IMR-90 (cell line): ENCODE measurements around the gene VPS72. TPM values are rescaled to one million over a fixed set of nuclear protein-coding genes. Genes with fewer than 3 reads are reported as not detected.

ENCODE experiments used
- ATAC-seq: fragments of 200-7000 bp; cut with Tn5 transposase; 2 replicates; pipeline ENCODE4 v1.9.1; 2020; ENCODE audit warnings: low read depth, mild to moderate bottlenecking, moderate library complexity
- BruUV-seq: library from RNA; stranded (reverse); fragments of 400-500 nt; replicated peaks from 2 replicates; lab custom pipeline; 2021; lab: Mats Ljungman, UMichigan
- CTCF ChIA-PET: fragments of 300-600 bp; formaldehyde crosslinking; extraction: SDS; loops from one replicate; lab custom pipeline; 2021; ENCODE audit warnings: antibody characterized with exemption; lab: Yijun Ruan, JAX
- POLR2A ChIA-PET: fragments of 300-600 bp; sonication (Branson Sonifier 250); formaldehyde crosslinking; loops from one replicate; lab custom pipeline; 2022; ENCODE audit warnings: antibody characterized with exemption; ENCODE audit not compliant: unreplicated experiment; lab: Charles Lee
- DNase-seq: peaks from one replicate; pipeline ENCODE4 v3.0.0; 2013
- H2AFZ ChIP-seq: replicated peaks from 2 replicates; pipeline ENCODE3; 2013; ENCODE audit warnings: low read length, mild to moderate bottlenecking; ENCODE audit not compliant: poor library complexity
- H2AK5ac ChIP-seq: 2 replicates; pipeline ENCODE4 v1.6.1; 2013; ENCODE audit warnings: low read depth, low read length, inconsistent platforms
- H2AK9ac ChIP-seq: replicated peaks from 2 replicates; pipeline ENCODE3; 2013; ENCODE audit warnings: mild to moderate bottlenecking, low read depth, low read length, moderate library complexity; ENCODE audit not compliant: poor library complexity
- H2BK120ac ChIP-seq: 2 replicates; pipeline ENCODE4 v1.6.1; 2013; ENCODE audit warnings: low read depth, low read length, inconsistent platforms
- H2BK15ac ChIP-seq: 3 replicates; pipeline ENCODE4 v1.6.1; 2013; ENCODE audit warnings: low read depth, low read length, inconsistent platforms
- H2BK20ac ChIP-seq: 2 replicates; pipeline ENCODE4 v1.6.1; 2013; ENCODE audit warnings: low read depth, mild to moderate bottlenecking, inconsistent platforms, low read length, moderate library complexity
- H2BK5ac ChIP-seq: 2 replicates; pipeline ENCODE4 v1.6.1; 2013; ENCODE audit warnings: mild to moderate bottlenecking, low read depth, low read length, inconsistent platforms; ENCODE audit not compliant: poor library complexity, severe bottlenecking
- H3K14ac ChIP-seq: replicated peaks from 2 replicates; pipeline ENCODE4 v1.6.1; 2013; ENCODE audit warnings: low read depth, low read length, inconsistent platforms
- H3K18ac ChIP-seq: 2 replicates; pipeline ENCODE4 v1.6.1; 2013; ENCODE audit warnings: low read depth, low read length, control low read depth
- H3K23ac ChIP-seq: 2 replicates; pipeline ENCODE4 v1.6.1; 2013; ENCODE audit warnings: low read depth, low read length, inconsistent platforms
- H3K27ac ChIP-seq: 2 replicates; pipeline ENCODE4 v1.5.1; 2013; ENCODE audit warnings: mild to moderate bottlenecking, control low read depth, low read length; ENCODE audit not compliant: insufficient read depth
- H3K27me3 ChIP-seq: 2 replicates; pipeline ENCODE4 v1.6.1; 2013; ENCODE audit warnings: low read length; ENCODE audit not compliant: control insufficient read depth, insufficient read depth
- H3K36me3 ChIP-seq: 2 replicates; pipeline ENCODE4 v1.6.1; 2013; ENCODE audit warnings: low read length, mixed read lengths; ENCODE audit not compliant: control insufficient read depth, insufficient read depth
- H3K4ac ChIP-seq: 2 replicates; pipeline ENCODE4 v1.6.1; 2013; ENCODE audit warnings: low read depth, low read length, inconsistent platforms
- H3K4me1 ChIP-seq: 2 replicates; pipeline ENCODE4 v1.6.1; 2013; ENCODE audit warnings: low read length, mixed read lengths; ENCODE audit not compliant: control insufficient read depth, insufficient read depth
- H3K4me2 ChIP-seq: 2 replicates; pipeline ENCODE4 v1.6.1; 2013; ENCODE audit warnings: low read depth, mild to moderate bottlenecking, control low read depth, low read length, moderate library complexity
- H3K4me3 ChIP-seq: 2 replicates; pipeline ENCODE4 v1.5.1; 2013; ENCODE audit warnings: low read depth, mild to moderate bottlenecking, control low read depth, low read length, moderate library complexity; ENCODE audit not compliant: insufficient read depth
- H3K56ac ChIP-seq: 2 replicates; pipeline ENCODE4 v1.6.1; 2013; ENCODE audit warnings: low read length, inconsistent platforms; ENCODE audit not compliant: insufficient read depth; ENCODE audit errors: extremely low read depth
- H3K79me1 ChIP-seq, 2 experiments: 2 replicates each; pipeline ENCODE4 v1.6.1; 2013; ENCODE audit warnings: low read length in 2 of 2, inconsistent platforms in 1 of 2, low read depth in 1 of 2
- H3K9ac ChIP-seq: 2 replicates; pipeline ENCODE4 v1.6.1; 2013; ENCODE audit warnings: low read depth, low read length, control low read depth
- H3K9me1 ChIP-seq: 2 replicates; pipeline ENCODE4 v1.6.1; 2013; ENCODE audit warnings: low read length, inconsistent platforms; ENCODE audit not compliant: insufficient read depth
- H3K9me3 ChIP-seq: 2 replicates; pipeline ENCODE4 v1.6.1; 2013; ENCODE audit warnings: low read length; ENCODE audit not compliant: control insufficient read depth, insufficient read depth
- H4K20me1 ChIP-seq: 2 replicates; pipeline ENCODE4 v1.6.1; 2013; ENCODE audit warnings: low read length, inconsistent platforms; ENCODE audit not compliant: insufficient read depth
- H4K5ac ChIP-seq: 2 replicates; pipeline ENCODE4 v1.6.1; 2013; ENCODE audit warnings: mild to moderate bottlenecking, low read depth, low read length, control low read depth
- H4K8ac ChIP-seq, 2 experiments: 2 replicates each; pipeline ENCODE4 v1.6.1; 2013; ENCODE audit warnings: low read depth in 2 of 2, low read length in 2 of 2, control low read depth in 1 of 2, inconsistent platforms in 1 of 2
- H4K91ac ChIP-seq: 2 replicates; pipeline ENCODE4 v1.6.1; 2013; ENCODE audit warnings: low read depth, low read length, inconsistent platforms; ENCODE audit not compliant: insufficient read depth
- BHLHE40 ChIP-seq: fragments of 150-350 bp; IDR thresholded peaks from 2 replicates; pipeline ENCODE4 v1.6.1; 2016; ENCODE audit warnings: mild to moderate bottlenecking, low read depth, low read length
- FOS ChIP-seq: fragments of 150-350 bp; IDR thresholded peaks from 2 replicates; pipeline ENCODE4 v1.6.1; 2016; ENCODE audit warnings: low read depth, low read length
- MXI1 ChIP-seq: IDR thresholded peaks from 2 replicates; pipeline ENCODE4 v1.6.1; 2012; ENCODE audit warnings: low read depth, mild to moderate bottlenecking, low read length, moderate library complexity, borderline replicate concordance
- NFE2L2 ChIP-seq: fragments of 150-350 bp; IDR thresholded peaks from 2 replicates; pipeline ENCODE4 v1.6.1; 2016; ENCODE audit warnings: low read depth, mild to moderate bottlenecking, low read length
- POLR2A ChIP-seq: IDR thresholded peaks from 2 replicates; pipeline ENCODE4 v1.6.1; 2012; ENCODE audit warnings: mild to moderate bottlenecking, low read depth, low read length
- RCOR1 ChIP-seq: IDR thresholded peaks from 2 replicates; pipeline ENCODE4 v1.6.1; 2012; ENCODE audit warnings: mild to moderate bottlenecking, low read length, improper control_type of control experiment; ENCODE audit not compliant: insufficient replicate concordance
- RFX5 ChIP-seq: IDR thresholded peaks from 2 replicates; pipeline ENCODE4 v1.8.0; 2012; ENCODE audit warnings: low read depth, mild to moderate bottlenecking, low read length, moderate library complexity
- WGBS, 2 experiments: methylation state at CpG; one replicate each; pipeline versions ENCODE4 v1.1.5 to v1.1.7; 2013; ENCODE audit warnings: missing lambda C conversion rate in 2 of 2; ENCODE audit not compliant: insufficient read length in 1 of 2; ENCODE audit errors: extremely low coverage in 2 of 2; 5-methylcytosine and 5-hydroxymethylcytosine counted together
- dilution Hi-C: fragments of 300-500 bp; cut with HindIII; formaldehyde crosslinking; loops from one replicate; pipeline ENCODE4 v1.14.3; 2018; ENCODE audit warnings: low sequenced_read_pairs; ENCODE audit not compliant: unreplicated experiment
- in situ Hi-C: fragments of 300-500 bp; cut with MboI; formaldehyde crosslinking; loops from 3 replicates; pipeline ENCODE4 v1.14.3; 2019; ENCODE audit warnings: low sequenced_read_pairs, inconsistent platforms, mixed read lengths
- intact Hi-C: fragments of 100-400 bp; cut with micrococcal nuclease; formaldehyde crosslinking; loops from 2 replicates; pipeline ENCODE4 v1.10.0; 2022
- polyA plus RNA-seq, 3 experiments: library from polyadenylated mRNA; depleted of rRNA; stranded (reverse); fragments of >200 nt; gene quantifications; 2 replicates each; pipeline ENCODE4 v1.2.3, GENCODE V29; 2012; ENCODE audit warnings: low replicate concordance in 1 of 3
- total RNA-seq: library from RNA; depleted of rRNA; stranded (reverse); fragments of >200 nt; gene quantifications from 2 replicates; pipeline ENCODE4 v1.2.3, GENCODE V29; 2012
- TF ChIP-seq, protein P1 (sequence below): fragments of 150-350 bp; IDR thresholded peaks from 2 replicates; pipeline ENCODE4 v1.6.1; 2016; ENCODE audit warnings: low read depth, mild to moderate bottlenecking, low read length, moderate library complexity, borderline replicate concordance
- TF ChIP-seq, protein P2 (sequence below): conservative IDR thresholded peaks from 2 replicates; pipeline ENCODE4 v1.5.1; 2012; ENCODE audit warnings: mild to moderate bottlenecking, low read depth, low read length, improper control_type of control experiment

VPS72 gene
- total and polyA plus RNA-seq, 2 of the 4 experiments (the other 2 are of a cell fraction) = 51.3 to 62.3 TPM

DNA sequence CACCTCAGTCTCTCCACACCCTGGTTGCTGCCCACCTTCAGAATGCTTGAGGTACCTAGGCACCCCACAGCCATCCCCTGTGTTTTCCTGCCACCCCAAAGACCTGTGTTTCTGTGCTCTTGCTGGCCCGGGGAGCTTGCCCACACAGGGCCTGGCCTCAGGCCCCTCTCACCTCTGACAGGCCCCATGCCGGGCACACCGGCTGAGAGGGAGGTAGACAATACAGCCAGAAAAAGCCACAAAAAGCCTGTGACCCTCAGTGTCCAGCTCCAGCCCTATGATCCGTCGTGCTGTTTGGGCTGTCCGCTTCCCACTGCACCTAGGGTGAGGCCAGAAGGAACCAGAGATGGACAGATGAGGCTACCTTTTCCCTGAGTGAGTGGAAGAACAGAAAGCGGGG lies 55.0 kb downstream of the VPS72 start:
- CTCF ChIA-PET = interaction anchor here (0.8 kb wide), 1 partner anchor 13 kb away, joined by 3 read pairs; no protein-coding TSS in a partner anchor
- Histone ChIP-seq H3K23ac (no peak overlapping the region), H2BK15ac (no peak overlapping the region), H2AFZ (no peak overlapping the region), H2AK9ac (peak overlapping the region; percentile 19), H3K27ac (no peak overlapping the region), H3K14ac (no peak overlapping the region), H4K8ac (no peak overlapping the region), H2AK5ac (no peak overlapping the region), H3K9me1 (no peaks in the 10 kb centered on the region; the same call in 1 of the 2 replicates), H4K91ac (no peak overlapping the region), H2BK5ac (no peak overlapping the region), H3K79me1 (no peaks in the 10 kb centered on the region), H3K4me2 (no peak overlapping the region), H3K9ac (no peak overlapping the region), H3K9me3 (no peaks in the 10 kb centered on the region), H3K18ac (no peak overlapping the region), H2BK20ac (no peak overlapping the region), H3K4me1 (no peaks in the 10 kb centered on the region), H3K36me3 (peaks cover 11% of the 10 kb centered on the region; the same call in 1 of the 2 replicates), H3K56ac (no peak overlapping the region), H2BK120ac (no peak overlapping the region), H4K5ac (no peak overlapping the region), H3K4me3 (no peak overlapping the region), H4K20me1 (no peaks in the 10 kb centered on the region), H3K4ac (no peak overlapping the region), H3K27me3 (peaks cover 9% of the 10 kb centered on the region)
- ATAC-seq (no peak), DNase-seq (no peak)
- TF ChIP-seq RCOR1 (no peak), POLR2A (no peak), FOS (no peak), MXI1 (no peak), RFX5 (no peak), NFE2L2 (no peak), BHLHE40 (no peak)
- TF ChIP-seq, protein P1, sequence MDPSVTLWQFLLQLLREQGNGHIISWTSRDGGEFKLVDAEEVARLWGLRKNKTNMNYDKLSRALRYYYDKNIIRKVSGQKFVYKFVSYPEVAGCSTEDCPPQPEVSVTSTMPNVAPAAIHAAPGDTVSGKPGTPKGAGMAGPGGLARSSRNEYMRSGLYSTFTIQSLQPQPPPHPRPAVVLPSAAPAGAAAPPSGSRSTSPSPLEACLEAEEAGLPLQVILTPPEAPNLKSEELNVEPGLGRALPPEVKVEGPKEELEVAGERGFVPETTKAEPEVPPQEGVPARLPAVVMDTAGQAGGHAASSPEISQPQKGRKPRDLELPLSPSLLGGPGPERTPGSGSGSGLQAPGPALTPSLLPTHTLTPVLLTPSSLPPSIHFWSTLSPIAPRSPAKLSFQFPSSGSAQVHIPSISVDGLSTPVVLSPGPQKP = no peak
- TF ChIP-seq, protein P2, sequence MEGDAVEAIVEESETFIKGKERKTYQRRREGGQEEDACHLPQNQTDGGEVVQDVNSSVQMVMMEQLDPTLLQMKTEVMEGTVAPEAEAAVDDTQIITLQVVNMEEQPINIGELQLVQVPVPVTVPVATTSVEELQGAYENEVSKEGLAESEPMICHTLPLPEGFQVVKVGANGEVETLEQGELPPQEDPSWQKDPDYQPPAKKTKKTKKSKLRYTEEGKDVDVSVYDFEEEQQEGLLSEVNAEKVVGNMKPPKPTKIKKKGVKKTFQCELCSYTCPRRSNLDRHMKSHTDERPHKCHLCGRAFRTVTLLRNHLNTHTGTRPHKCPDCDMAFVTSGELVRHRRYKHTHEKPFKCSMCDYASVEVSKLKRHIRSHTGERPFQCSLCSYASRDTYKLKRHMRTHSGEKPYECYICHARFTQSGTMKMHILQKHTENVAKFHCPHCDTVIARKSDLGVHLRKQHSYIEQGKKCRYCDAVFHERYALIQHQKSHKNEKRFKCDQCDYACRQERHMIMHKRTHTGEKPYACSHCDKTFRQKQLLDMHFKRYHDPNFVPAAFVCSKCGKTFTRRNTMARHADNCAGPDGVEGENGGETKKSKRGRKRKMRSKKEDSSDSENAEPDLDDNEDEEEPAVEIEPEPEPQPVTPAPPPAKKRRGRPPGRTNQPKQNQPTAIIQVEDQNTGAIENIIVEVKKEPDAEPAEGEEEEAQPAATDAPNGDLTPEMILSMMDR = no peak
- dilution Hi-C loops = no loop called here
- in situ Hi-C loops = no loop called here
- WGBS, 2 experiments = 100% methylated on average over 4 of the region's 7 CpGs; no CpG with 5 or more reads in 1 of the 2 experiments
- BruUV-seq = no TSS peak
- POLR2A ChIA-PET = no interaction called here
- intact Hi-C loops = no loop called here
